NT2/D1 (cell line): ENCODE results near the gene FHOD3.

ENCODE experiments used
- SUZ12 ChIP-seq: IDR thresholded peaks from 2 replicates; pipeline ENCODE4 v1.6.1; 2011; ENCODE audit not compliant: insufficient read length, insufficient read depth; ENCODE audit errors: extremely low read depth
- YY1 ChIP-seq: IDR thresholded peaks from 2 replicates; pipeline ENCODE4 v1.6.1; 2011; ENCODE audit not compliant: insufficient read length, insufficient read depth

GRCh38 chr18:36492604-36493329 is 195.3 kb downstream of the FHOD3 start:
- TF ChIP-seq YY1 = no peak
- TF ChIP-seq SUZ12 = no peak
